ENCODE measurements around the gene PDZK1. TPM values are rescaled to one million over a fixed set of nuclear protein-coding genes. Genes with fewer than 3 reads are reported as not detected.
"Not testable (repeated sequence)": the region's sequence is repeated elsewhere in the genome, so short reads cannot be mapped to it uniquely, and the experiment has no call there.

PDZK1 gene
- total RNA-seq, 2 donors from 2014 or later, result not detected

- peak overlapping the region in 1 of 2 donors; percentile 44 for H3K27ac Mint-ChIP-seq
- H3K36me3 Mint-ChIP-seq, result no peaks in the 10 kb centered on the region
- no peaks in the 10 kb centered on the region for H3K9me3 Mint-ChIP-seq
Measured at GRCh38 chr1:145689922-145690321, 17.2 kb downstream of the PDZK1 start.

GRCh38 chr1:145688924-145689323 lies 18.2 kb downstream of the PDZK1 start:
- ATAC-seq, result no peak
- no peak for DNase-seq (ENCODE audit: low spot score in 2 of 2)
- Mint-ChIP-seq H3K9me3 (no peaks in the 10 kb centered on the region), H3K27ac (peak overlapping the region in 1 of 2 donors; percentile 44), H3K36me3 (no peaks in the 10 kb centered on the region)

More at GRCh38 chr1:145689922-145690321, 17.2 kb downstream of the PDZK1 start:
- ATAC-seq (no peak), DNase-seq (ENCODE audit: low spot score in 2 of 2) (no peak)

GRCh38 chr1:145688328-145688727 lies 18.8 kb downstream of the PDZK1 start:
- DNase-seq (ENCODE audit: low spot score in 2 of 2), result no peak
- peak overlapping the region in 1 of 2 donors; percentile 27 for H3K27ac Mint-ChIP-seq
- ATAC-seq, result no peak

GRCh38 chr1:145686078-145686477 lies 21.1 kb downstream of the PDZK1 start:
- ATAC-seq; H3K9me3 Mint-ChIP-seq; H3K27ac Mint-ChIP-seq; H3K36me3 Mint-ChIP-seq; DNase-seq (ENCODE audit: low spot score in 2 of 2): not testable (repeated sequence)

More at GRCh38 chr1:145688328-145688727, 18.8 kb downstream of the PDZK1 start:
- Mint-ChIP-seq H3K36me3 (no peaks in the 10 kb centered on the region), H3K9me3 (no peaks in the 10 kb centered on the region)

GRCh38 chr1:145684858-145685257 lies 22.3 kb downstream of the PDZK1 start:
- H3K36me3 Mint-ChIP-seq; DNase-seq (ENCODE audit: low spot score in 2 of 2); ATAC-seq; H3K27ac Mint-ChIP-seq; H3K9me3 Mint-ChIP-seq: not testable (repeated sequence)

- not testable (repeated sequence) for DNase-seq (ENCODE audit: low spot score in 2 of 2); ATAC-seq; H3K27ac Mint-ChIP-seq; H3K9me3 Mint-ChIP-seq; H3K36me3 Mint-ChIP-seq
Measured at GRCh38 chr1:145673217-145673616, 34.0 kb downstream of the PDZK1 start.

- ATAC-seq; H3K9me3 Mint-ChIP-seq; H3K36me3 Mint-ChIP-seq; DNase-seq (ENCODE audit: low spot score in 2 of 2): not testable (repeated sequence)
- peak overlapping the region in 1 of 2 donors; percentile 72 for H3K27ac Mint-ChIP-seq
Measured at GRCh38 chr1:145670995-145671745, 36.0 kb downstream of the PDZK1 start.

GRCh38 chr1:145665015-145665414 lies 42.2 kb downstream of the PDZK1 start:
- DNase-seq (ENCODE audit: low spot score in 2 of 2); H3K27ac Mint-ChIP-seq; H3K36me3 Mint-ChIP-seq; H3K9me3 Mint-ChIP-seq; ATAC-seq: not testable (repeated sequence)

- H3K9me3 Mint-ChIP-seq; DNase-seq (ENCODE audit: low spot score in 2 of 2); H3K36me3 Mint-ChIP-seq; H3K27ac Mint-ChIP-seq: not testable (repeated sequence)
- peak; percentile 63 to 89 for ATAC-seq
Measured at GRCh38 chr1:145662502-145662901, 44.7 kb downstream of the PDZK1 start.

GRCh38 chr1:145656245-145656943 lies 50.8 kb downstream of the PDZK1 start:
- peak; percentile 24 to 41 for ATAC-seq
- not testable (repeated sequence) for H3K9me3 Mint-ChIP-seq; DNase-seq (ENCODE audit: low spot score in 2 of 2); H3K36me3 Mint-ChIP-seq; H3K27ac Mint-ChIP-seq

- H3K9me3 Mint-ChIP-seq; H3K36me3 Mint-ChIP-seq; H3K27ac Mint-ChIP-seq; DNase-seq (ENCODE audit: low spot score in 2 of 2): not testable (repeated sequence)
- peak; percentile 95 to 97 for ATAC-seq
Measured at GRCh38 chr1:145643990-145644389, 63.2 kb downstream of the PDZK1 start.

GRCh38 chr1:145641886-145642285 lies 65.3 kb downstream of the PDZK1 start:
- not testable (repeated sequence) for H3K9me3 Mint-ChIP-seq; DNase-seq (ENCODE audit: low spot score in 2 of 2); H3K27ac Mint-ChIP-seq; H3K36me3 Mint-ChIP-seq; ATAC-seq

- ATAC-seq; H3K9me3 Mint-ChIP-seq; H3K27ac Mint-ChIP-seq; H3K36me3 Mint-ChIP-seq; DNase-seq (ENCODE audit: low spot score in 2 of 2): not testable (repeated sequence)
Measured at GRCh38 chr1:145636237-145636636, 70.9 kb downstream of the PDZK1 start.

GRCh38 chr1:145622177-145622576 lies 85.0 kb downstream of the PDZK1 start:
- not testable (repeated sequence) for H3K36me3 Mint-ChIP-seq; H3K27ac Mint-ChIP-seq; ATAC-seq; DNase-seq (ENCODE audit: low spot score in 2 of 2); H3K9me3 Mint-ChIP-seq
